ENCODE measurements around the gene ANXA6. TPM values are rescaled to one million over a fixed set of nuclear protein-coding genes. Genes with fewer than 3 reads are reported as not detected.

The ANXA6 gene
- polyA plus RNA-seq, 1 of the 3 experiments (the other 2 are of a cell fraction), result 87.5 TPM

DNA sequence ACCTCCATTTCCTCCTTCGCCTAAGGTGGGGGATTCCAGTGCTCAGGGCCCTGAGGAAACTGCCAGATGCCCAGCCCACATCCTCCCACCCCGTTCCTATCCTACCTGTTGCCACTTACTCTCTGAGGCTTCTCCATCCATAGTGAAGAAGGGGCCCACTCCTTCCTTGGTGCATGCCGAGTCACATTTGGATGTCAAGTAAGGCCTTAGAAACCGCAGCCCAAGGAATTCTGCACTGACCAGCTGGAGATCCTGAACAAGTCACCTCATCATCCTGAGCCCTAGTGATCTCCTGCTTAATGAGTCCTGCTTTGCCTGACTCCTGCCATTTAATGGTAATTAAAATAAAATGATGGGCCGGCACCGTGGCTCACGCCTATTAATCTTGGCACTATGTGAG lies 70.1 kb downstream of the ANXA6 start:
- no peak overlapping the region for H3K27ac ChIP-seq (ENCODE audit: low read depth in 2 of 2, low read length in 1 of 2)
- ChIA-PET CTCF (interaction anchor here (2.1 to 2.9 kb wide), 2 partner anchors 27 to 36 kb away, joined by 7 to 11 read pairs; no protein-coding TSS in a partner anchor), POLR2A (no interaction called here)
- no peak overlapping the region for H2AFZ ChIP-seq (ENCODE audit: low read depth)
- no peak overlapping the region for H3K9ac ChIP-seq
- H3K9me2 ChIP-seq, result no peaks in the 10 kb centered on the region
- no peaks in the 10 kb centered on the region for H3K9me3 ChIP-seq
- no peaks in the 10 kb centered on the region; a peak in 1 of 4 replicates for H3K4me1 ChIP-seq (ENCODE audit: control insufficient read depth in 1 of 2, insufficient read depth in 2 of 2, low read depth in 1 of 2, low read length in 1 of 2)
- H3K27me3 ChIP-seq (ENCODE audit: insufficient read depth), result no peaks in the 10 kb centered on the region
- WGBS (ENCODE audit: low lambda C conversion rate), result 97% methylated on average over 5 of the region's 7 CpGs
- H3F3A ChIP-seq (replicated peaks; ENCODE audit: insufficient read depth), result peaks cover 1% of the 10 kb centered on the region
- no peaks in the 10 kb centered on the region for H3K79me2 ChIP-seq (ENCODE audit: insufficient read depth)
- TF ChIP-seq SMC3 (IDR thresholded peaks at IDR 0.05; ENCODE audit: low read depth, low read length) (no peak), FOXM1 (IDR thresholded peaks at IDR 0.05; ENCODE audit: low read depth) (no peak), RXRA (IDR thresholded peaks at IDR 0.05; ENCODE audit: borderline replicate concordance, low read depth) (no peak), ELF1 (IDR thresholded peaks at IDR 0.05) (no peak), YY1 (IDR thresholded peaks at IDR 0.05; ENCODE audit: low read depth) (no peak), CHD2 (IDR thresholded peaks at IDR 0.05; ENCODE audit: low read length, partially characterized antibody) (no peak), GATA2 (CRISPR knock-in tag; IDR thresholded peaks at IDR 0.05) (no peak), TEAD4 (IDR thresholded peaks at IDR 0.05; ENCODE audit: borderline replicate concordance, insufficient read depth) (no peak), TCF12 (IDR thresholded peaks at IDR 0.05) (no peak), FOXJ3 (CRISPR knock-in tag; IDR thresholded peaks at IDR 0.05) (no peak), RFX5 (IDR thresholded peaks at IDR 0.05; ENCODE audit: low read length) (no peak), EP300 (IDR thresholded peaks at IDR 0.05; ENCODE audit: borderline replicate concordance in 1 of 2, low read depth in 1 of 2, low read length in 1 of 2) (no peak), MEF2A (IDR thresholded peaks at IDR 0.05; ENCODE audit: borderline replicate concordance, low read depth) (no peak), RAD21 (IDR thresholded peaks at IDR 0.05; ENCODE audit: low read length) (no peak)
- TF ChIP-seq, protein P1, sequence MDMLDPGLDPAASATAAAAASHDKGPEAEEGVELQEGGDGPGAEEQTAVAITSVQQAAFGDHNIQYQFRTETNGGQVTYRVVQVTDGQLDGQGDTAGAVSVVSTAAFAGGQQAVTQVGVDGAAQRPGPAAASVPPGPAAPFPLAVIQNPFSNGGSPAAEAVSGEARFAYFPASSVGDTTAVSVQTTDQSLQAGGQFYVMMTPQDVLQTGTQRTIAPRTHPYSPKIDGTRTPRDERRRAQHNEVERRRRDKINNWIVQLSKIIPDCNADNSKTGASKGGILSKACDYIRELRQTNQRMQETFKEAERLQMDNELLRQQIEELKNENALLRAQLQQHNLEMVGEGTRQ (IDR thresholded peaks at IDR 0.05; ENCODE audit: borderline replicate concordance, low read depth, low read length), result no peak
- TF ChIP-seq, protein P2, sequence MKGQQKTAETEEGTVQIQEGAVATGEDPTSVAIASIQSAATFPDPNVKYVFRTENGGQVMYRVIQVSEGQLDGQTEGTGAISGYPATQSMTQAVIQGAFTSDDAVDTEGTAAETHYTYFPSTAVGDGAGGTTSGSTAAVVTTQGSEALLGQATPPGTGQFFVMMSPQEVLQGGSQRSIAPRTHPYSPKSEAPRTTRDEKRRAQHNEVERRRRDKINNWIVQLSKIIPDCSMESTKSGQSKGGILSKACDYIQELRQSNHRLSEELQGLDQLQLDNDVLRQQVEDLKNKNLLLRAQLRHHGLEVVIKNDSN (IDR thresholded peaks at IDR 0.05; ENCODE audit: borderline replicate concordance, low read depth), result no peak
- H4K20me1 ChIP-seq (ENCODE audit: insufficient read depth), result no peaks in the 10 kb centered on the region
- DNase-seq, result no peak
- no peaks in the 10 kb centered on the region for H3K36me3 ChIP-seq (replicated peaks in 1 of 2; ENCODE audit: control insufficient read depth in 1 of 2, insufficient read depth in 2 of 2, low read length in 1 of 2)
- H3K4me3 ChIP-seq (ENCODE audit: low read depth in 2 of 2, low read length in 1 of 2), result no peak overlapping the region
- H3K4me2 ChIP-seq, result no peak overlapping the region

DNA sequence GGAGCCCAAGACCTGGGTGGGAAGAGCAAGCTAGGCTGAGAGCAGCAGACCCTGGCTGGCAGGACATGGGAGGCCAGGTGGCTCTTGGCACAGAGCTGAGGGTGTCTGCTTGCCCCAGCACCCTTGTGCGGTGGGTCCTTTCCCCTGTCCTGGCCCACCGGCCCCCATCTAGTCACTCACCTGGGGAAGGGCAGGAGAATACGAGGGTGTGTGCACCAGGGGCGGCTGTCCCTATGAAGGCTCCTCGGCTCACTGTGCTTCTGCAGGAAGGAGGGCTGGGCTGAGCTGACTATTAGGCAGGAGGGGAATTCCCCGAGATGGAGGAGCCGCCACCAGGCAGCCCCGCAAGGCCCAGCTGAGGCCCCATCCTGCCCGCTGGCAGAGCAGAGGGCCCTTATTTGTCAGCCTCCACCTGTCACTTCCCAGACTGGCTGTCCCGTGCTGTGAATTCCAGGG lies 70.6 kb downstream of the ANXA6 start:
- CTCF ChIA-PET, result interaction anchor here (1.6 to 2.9 kb wide), 3 partner anchors 27 to 39 kb away, joined by 5 to 11 read pairs (median 7); no protein-coding TSS in a partner anchor
- no peak overlapping the region for H3K9ac ChIP-seq
- H3K4me2 ChIP-seq, result no peak overlapping the region
- no peaks in the 10 kb centered on the region for H3K9me2 ChIP-seq
- no peaks in the 10 kb centered on the region for H4K20me1 ChIP-seq (ENCODE audit: insufficient read depth)
- 67% methylated on average over 6 of the region's 10 CpGs for WGBS (ENCODE audit: low lambda C conversion rate)
- no peaks in the 10 kb centered on the region for H3K79me2 ChIP-seq (ENCODE audit: insufficient read depth)
- peaks cover 4% of the 10 kb centered on the region in 2 experiments; a peak in 3 of 4 replicates for H3K4me1 ChIP-seq (ENCODE audit: control insufficient read depth in 1 of 2, insufficient read depth in 2 of 2, low read depth in 1 of 2, low read length in 1 of 2)
- TF ChIP-seq, protein P2 (IDR thresholded peaks at IDR 0.05; ENCODE audit: borderline replicate concordance, low read depth), result no peak
- no peak for TF ChIP-seq ELF1 (IDR thresholded peaks at IDR 0.05)
- TF ChIP-seq POLR2AphosphoS5 (IDR thresholded peaks at IDR 0.05; ENCODE audit: low read depth, low read length), result no peak
- no peak for TF ChIP-seq MXI1 (IDR thresholded peaks at IDR 0.05; ENCODE audit: low read depth, low read length)
- no peak for TF ChIP-seq TAF1 (IDR thresholded peaks at IDR 0.05; ENCODE audit: borderline replicate concordance, low read depth, low read length)
- no peak for TF ChIP-seq EZH2phosphoT487 (IDR thresholded peaks at IDR 0.05; ENCODE audit: borderline replicate concordance, low read depth)
- TF ChIP-seq RXRA (IDR thresholded peaks at IDR 0.05; ENCODE audit: borderline replicate concordance, low read depth), result no peak
- TF ChIP-seq CHD2 (IDR thresholded peaks at IDR 0.05; ENCODE audit: low read length, partially characterized antibody), result no peak
- no peaks in the 10 kb centered on the region for H3K9me3 ChIP-seq
- H3K4me3 ChIP-seq (ENCODE audit: low read depth in 2 of 2, low read length in 1 of 2), result no peak overlapping the region
- no peak overlapping the region for H3K27ac ChIP-seq (ENCODE audit: low read depth in 2 of 2, low read length in 1 of 2)
- H3F3A ChIP-seq (replicated peaks; ENCODE audit: insufficient read depth), result no peaks in the 10 kb centered on the region
- no peak overlapping the region for H2AFZ ChIP-seq (ENCODE audit: low read depth)
- POLR2A ChIA-PET, result no interaction called here
- no peaks in the 10 kb centered on the region for H3K36me3 ChIP-seq (replicated peaks in 1 of 2; ENCODE audit: control insufficient read depth in 1 of 2, insufficient read depth in 2 of 2, low read length in 1 of 2)
- H3K27me3 ChIP-seq (ENCODE audit: insufficient read depth), result no peaks in the 10 kb centered on the region
- no peak for DNase-seq

Data from SK-N-SH (cell line).